ENCODE results near the gene NDUFC2.
"Not testable (repeated sequence)": the region's sequence is repeated elsewhere in the genome, so short reads cannot be mapped to it uniquely, and the experiment has no call there.

Gene NDUFC2

GRCh38 chr11:78080084-78080817 is 589 bp upstream of the NDUFC2 start:
- no peak for DNase-seq (ENCODE audit: low spot score)

- no peak for DNase-seq (ENCODE audit: low spot score)
Measured at GRCh38 chr11:78078218-78079167, 1.2 kb downstream of the NDUFC2 start.

GRCh38 chr11:78077592-78077991 is 2.1 kb downstream of the NDUFC2 start:
- DNase-seq (ENCODE audit: low spot score), result not testable (repeated sequence)

GRCh38 chr11:78076733-78077403 is 2.8 kb downstream of the NDUFC2 start:
- DNase-seq (ENCODE audit: low spot score), result no peak

- no peak for DNase-seq (ENCODE audit: low spot score)
Measured at GRCh38 chr11:78074756-78075155, 4.9 kb downstream of the NDUFC2 start.

GRCh38 chr11:78072455-78072854 is 7.2 kb downstream of the NDUFC2 start:
- no peak for DNase-seq (ENCODE audit: low spot score)

GRCh38 chr11:78071717-78072116 is 7.9 kb downstream of the NDUFC2 start:
- DNase-seq (ENCODE audit: low spot score), result no peak

GRCh38 chr11:78070621-78071020 is 9.0 kb downstream of the NDUFC2 start:
- peak; percentile 17 for DNase-seq (ENCODE audit: low spot score)

GRCh38 chr11:78069465-78069864 is 10.2 kb downstream of the NDUFC2 start:
- no peak for DNase-seq (ENCODE audit: low spot score)

- no peak for DNase-seq (ENCODE audit: low spot score)
Measured at GRCh38 chr11:78067704-78068103, 12.0 kb downstream of the NDUFC2 start.

GRCh38 chr11:78066471-78066870 is 13.2 kb downstream of the NDUFC2 start:
- DNase-seq (ENCODE audit: low spot score), result no peak

GRCh38 chr11:78065203-78065602 is 14.5 kb downstream of the NDUFC2 start:
- no peak for DNase-seq (ENCODE audit: low spot score)

GRCh38 chr11:78063440-78064181 is 16.1 kb downstream of the NDUFC2 start, which contains the start of gene THRSP:
THRSP (plus strand) TSS chr11:78063861; CDS start chr11:78063882, 21 bp downstream.
- DNase-seq (ENCODE audit: low spot score), result peak; percentile 28

- DNase-seq (ENCODE audit: low spot score), result no peak
Measured at GRCh38 chr11:78062671-78063070, 17.0 kb downstream of the NDUFC2 start.

GRCh38 chr11:78061921-78062311 is 17.7 kb downstream of the NDUFC2 start:
- no peak for DNase-seq (ENCODE audit: low spot score)

GRCh38 chr11:78061088-78061920 is 18.4 kb downstream of the NDUFC2 start:
- no peak for DNase-seq (ENCODE audit: low spot score)

GRCh38 chr11:78060533-78060932 is 19.1 kb downstream of the NDUFC2 start:
- no peak for DNase-seq (ENCODE audit: low spot score)

GRCh38 chr11:78059749-78060328 is 19.8 kb downstream of the NDUFC2 start:
- not testable (repeated sequence) for DNase-seq (ENCODE audit: low spot score)

GRCh38 chr11:78057462-78058055 is 22.1 kb downstream of the NDUFC2 start:
- DNase-seq (ENCODE audit: low spot score), result no peak

- no peak for DNase-seq (ENCODE audit: low spot score)
Measured at GRCh38 chr11:78056093-78056492, 23.6 kb downstream of the NDUFC2 start.

All from pons (tissue), 1 donor.